Hepatocyte (in vitro differentiated cells): ENCODE results near the gene MAPRE2.

ENCODE experiments used
- CTCF ChIP-seq: fragments of 200-600 bp; sonication (generic); IDR thresholded peaks from 2 replicates; pipeline ENCODE4 v1.5.1; 2016; ENCODE audit warnings: antibody characterized with exemption, mild to moderate bottlenecking; ENCODE audit not compliant: poor library complexity
- EZH2 ChIP-seq: fragments of 200-600 bp; sonication (generic); IDR thresholded peaks from 2 replicates; pipeline ENCODE4 v1.6.1; 2016; ENCODE audit warnings: antibody characterized with exemption, mild to moderate bottlenecking, borderline replicate concordance
- EZH2phosphoT487 ChIP-seq: fragments of 200-600 bp; sonication (generic); IDR thresholded peaks from one replicate; pipeline ENCODE4 v1.6.1; 2018; ENCODE audit warnings: antibody characterized with exemption, mild to moderate bottlenecking, low read depth, moderate library complexity; ENCODE audit not compliant: unreplicated experiment, severe bottlenecking

- no peak for TF ChIP-seq CTCF
- TF ChIP-seq EZH2: no peak
- TF ChIP-seq EZH2phosphoT487: no peak
Observed at GRCh38 chr18:34993289-34993688, 47.9 kb upstream of the MAPRE2 start.
